IMR-90 (cell line): ENCODE data around the gene GNE. TPM values are rescaled to one million over a fixed set of nuclear protein-coding genes. Genes with fewer than 3 reads are reported as not detected.

ENCODE experiments used
- ATAC-seq: fragments of 200-7000 bp; cut with Tn5 transposase; 2 replicates; pipeline ENCODE4 v1.9.1; 2020; ENCODE audit warnings: low read depth, mild to moderate bottlenecking, moderate library complexity
- BruUV-seq: library from RNA; stranded (reverse); fragments of 400-500 nt; replicated peaks from 2 replicates; lab custom pipeline; 2021; lab: Mats Ljungman, UMichigan
- CTCF ChIA-PET: fragments of 300-600 bp; formaldehyde crosslinking; extraction: SDS; loops from one replicate; lab custom pipeline; 2021; ENCODE audit warnings: antibody characterized with exemption; lab: Yijun Ruan, JAX
- POLR2A ChIA-PET: fragments of 300-600 bp; sonication (Branson Sonifier 250); formaldehyde crosslinking; loops from one replicate; lab custom pipeline; 2022; ENCODE audit warnings: antibody characterized with exemption; ENCODE audit not compliant: unreplicated experiment; lab: Charles Lee
- DNase-seq: peaks from one replicate; pipeline ENCODE4 v3.0.0; 2013
- H2AFZ ChIP-seq: replicated peaks from 2 replicates; pipeline ENCODE3; 2013; ENCODE audit warnings: low read length, mild to moderate bottlenecking; ENCODE audit not compliant: poor library complexity
- H2AK5ac ChIP-seq: 2 replicates; pipeline ENCODE4 v1.6.1; 2013; ENCODE audit warnings: low read depth, low read length, inconsistent platforms
- H2AK9ac ChIP-seq: replicated peaks from 2 replicates; pipeline ENCODE3; 2013; ENCODE audit warnings: mild to moderate bottlenecking, low read depth, low read length, moderate library complexity; ENCODE audit not compliant: poor library complexity
- H2BK120ac ChIP-seq: 2 replicates; pipeline ENCODE4 v1.6.1; 2013; ENCODE audit warnings: low read depth, low read length, inconsistent platforms
- H2BK15ac ChIP-seq: 3 replicates; pipeline ENCODE4 v1.6.1; 2013; ENCODE audit warnings: low read depth, low read length, inconsistent platforms
- H2BK20ac ChIP-seq: 2 replicates; pipeline ENCODE4 v1.6.1; 2013; ENCODE audit warnings: low read depth, mild to moderate bottlenecking, inconsistent platforms, low read length, moderate library complexity
- H2BK5ac ChIP-seq: 2 replicates; pipeline ENCODE4 v1.6.1; 2013; ENCODE audit warnings: mild to moderate bottlenecking, low read depth, low read length, inconsistent platforms; ENCODE audit not compliant: poor library complexity, severe bottlenecking
- H3K14ac ChIP-seq: replicated peaks from 2 replicates; pipeline ENCODE4 v1.6.1; 2013; ENCODE audit warnings: low read depth, low read length, inconsistent platforms
- H3K18ac ChIP-seq: 2 replicates; pipeline ENCODE4 v1.6.1; 2013; ENCODE audit warnings: low read depth, low read length, control low read depth
- H3K23ac ChIP-seq: 2 replicates; pipeline ENCODE4 v1.6.1; 2013; ENCODE audit warnings: low read depth, low read length, inconsistent platforms
- H3K27ac ChIP-seq: 2 replicates; pipeline ENCODE4 v1.5.1; 2013; ENCODE audit warnings: mild to moderate bottlenecking, control low read depth, low read length; ENCODE audit not compliant: insufficient read depth
- H3K27me3 ChIP-seq: 2 replicates; pipeline ENCODE4 v1.6.1; 2013; ENCODE audit warnings: low read length; ENCODE audit not compliant: control insufficient read depth, insufficient read depth
- H3K36me3 ChIP-seq: 2 replicates; pipeline ENCODE4 v1.6.1; 2013; ENCODE audit warnings: low read length, mixed read lengths; ENCODE audit not compliant: control insufficient read depth, insufficient read depth
- H3K4ac ChIP-seq: 2 replicates; pipeline ENCODE4 v1.6.1; 2013; ENCODE audit warnings: low read depth, low read length, inconsistent platforms
- H3K4me1 ChIP-seq: 2 replicates; pipeline ENCODE4 v1.6.1; 2013; ENCODE audit warnings: low read length, mixed read lengths; ENCODE audit not compliant: control insufficient read depth, insufficient read depth
- H3K4me2 ChIP-seq: 2 replicates; pipeline ENCODE4 v1.6.1; 2013; ENCODE audit warnings: low read depth, mild to moderate bottlenecking, control low read depth, low read length, moderate library complexity
- H3K4me3 ChIP-seq: 2 replicates; pipeline ENCODE4 v1.5.1; 2013; ENCODE audit warnings: low read depth, mild to moderate bottlenecking, control low read depth, low read length, moderate library complexity; ENCODE audit not compliant: insufficient read depth
- H3K56ac ChIP-seq: 2 replicates; pipeline ENCODE4 v1.6.1; 2013; ENCODE audit warnings: low read length, inconsistent platforms; ENCODE audit not compliant: insufficient read depth; ENCODE audit errors: extremely low read depth
- H3K79me1 ChIP-seq, 2 experiments: 2 replicates each; pipeline ENCODE4 v1.6.1; 2013; ENCODE audit warnings: low read length in 2 of 2, inconsistent platforms in 1 of 2, low read depth in 1 of 2
- H3K9ac ChIP-seq: 2 replicates; pipeline ENCODE4 v1.6.1; 2013; ENCODE audit warnings: low read depth, low read length, control low read depth
- H3K9me1 ChIP-seq: 2 replicates; pipeline ENCODE4 v1.6.1; 2013; ENCODE audit warnings: low read length, inconsistent platforms; ENCODE audit not compliant: insufficient read depth
- H3K9me3 ChIP-seq: 2 replicates; pipeline ENCODE4 v1.6.1; 2013; ENCODE audit warnings: low read length; ENCODE audit not compliant: control insufficient read depth, insufficient read depth
- H4K20me1 ChIP-seq: 2 replicates; pipeline ENCODE4 v1.6.1; 2013; ENCODE audit warnings: low read length, inconsistent platforms; ENCODE audit not compliant: insufficient read depth
- H4K5ac ChIP-seq: 2 replicates; pipeline ENCODE4 v1.6.1; 2013; ENCODE audit warnings: mild to moderate bottlenecking, low read depth, low read length, control low read depth
- H4K8ac ChIP-seq, 2 experiments: 2 replicates each; pipeline ENCODE4 v1.6.1; 2013; ENCODE audit warnings: low read depth in 2 of 2, low read length in 2 of 2, control low read depth in 1 of 2, inconsistent platforms in 1 of 2
- H4K91ac ChIP-seq: 2 replicates; pipeline ENCODE4 v1.6.1; 2013; ENCODE audit warnings: low read depth, low read length, inconsistent platforms; ENCODE audit not compliant: insufficient read depth
- BHLHE40 ChIP-seq: fragments of 150-350 bp; IDR thresholded peaks from 2 replicates; pipeline ENCODE4 v1.6.1; 2016; ENCODE audit warnings: mild to moderate bottlenecking, low read depth, low read length
- CEBPB ChIP-seq: IDR thresholded peaks from 2 replicates; pipeline ENCODE4 v1.6.1; 2012; ENCODE audit warnings: low read depth, low read length, improper control_type of control experiment
- CHD1 ChIP-seq: IDR thresholded peaks from 2 replicates; pipeline ENCODE4 v1.6.1; 2012; ENCODE audit warnings: low read depth, low read length, improper control_type of control experiment
- FOS ChIP-seq: fragments of 150-350 bp; IDR thresholded peaks from 2 replicates; pipeline ENCODE4 v1.6.1; 2016; ENCODE audit warnings: low read depth, low read length
- MAFK ChIP-seq: IDR thresholded peaks from 2 replicates; pipeline ENCODE4 v1.6.1; 2012; ENCODE audit warnings: low read depth, low read length, improper control_type of control experiment
- MAZ ChIP-seq: IDR thresholded peaks from 2 replicates; pipeline ENCODE4 v1.6.1; 2012; ENCODE audit warnings: low read depth, mild to moderate bottlenecking, low read length, improper control_type of control experiment, moderate library complexity, borderline replicate concordance
- MXI1 ChIP-seq: IDR thresholded peaks from 2 replicates; pipeline ENCODE4 v1.6.1; 2012; ENCODE audit warnings: low read depth, mild to moderate bottlenecking, low read length, moderate library complexity, borderline replicate concordance
- NFE2L2 ChIP-seq: fragments of 150-350 bp; IDR thresholded peaks from 2 replicates; pipeline ENCODE4 v1.6.1; 2016; ENCODE audit warnings: low read depth, mild to moderate bottlenecking, low read length
- POLR2A ChIP-seq: IDR thresholded peaks from 2 replicates; pipeline ENCODE4 v1.6.1; 2012; ENCODE audit warnings: mild to moderate bottlenecking, low read depth, low read length
- RAD21 ChIP-seq: IDR thresholded peaks from 2 replicates; pipeline ENCODE4 v1.6.1; 2012; ENCODE audit warnings: low read length, improper control_type of control experiment
- RCOR1 ChIP-seq: IDR thresholded peaks from 2 replicates; pipeline ENCODE4 v1.6.1; 2012; ENCODE audit warnings: mild to moderate bottlenecking, low read length, improper control_type of control experiment; ENCODE audit not compliant: insufficient replicate concordance
- RFX5 ChIP-seq: IDR thresholded peaks from 2 replicates; pipeline ENCODE4 v1.8.0; 2012; ENCODE audit warnings: low read depth, mild to moderate bottlenecking, low read length, moderate library complexity
- SMC3 ChIP-seq: fragments of 150-350 bp; IDR thresholded peaks from 2 replicates; pipeline ENCODE4 v1.6.1; 2016; ENCODE audit warnings: low read depth, mild to moderate bottlenecking, antibody characterized with exemption, low read length, moderate library complexity
- WGBS, 2 experiments: methylation state at CpG; one replicate each; pipeline versions ENCODE4 v1.1.5 to v1.1.7; 2013; ENCODE audit warnings: missing lambda C conversion rate in 2 of 2; ENCODE audit not compliant: insufficient read length in 1 of 2; ENCODE audit errors: extremely low coverage in 2 of 2; 5-methylcytosine and 5-hydroxymethylcytosine counted together
- dilution Hi-C: fragments of 300-500 bp; cut with HindIII; formaldehyde crosslinking; loops from one replicate; pipeline ENCODE4 v1.14.3; 2018; ENCODE audit warnings: low sequenced_read_pairs; ENCODE audit not compliant: unreplicated experiment
- in situ Hi-C: fragments of 300-500 bp; cut with MboI; formaldehyde crosslinking; loops from 3 replicates; pipeline ENCODE4 v1.14.3; 2019; ENCODE audit warnings: low sequenced_read_pairs, inconsistent platforms, mixed read lengths
- intact Hi-C: fragments of 100-400 bp; cut with micrococcal nuclease; formaldehyde crosslinking; loops from 2 replicates; pipeline ENCODE4 v1.10.0; 2022
- polyA plus RNA-seq, 3 experiments: library from polyadenylated mRNA; depleted of rRNA; stranded (reverse); fragments of >200 nt; gene quantifications; 2 replicates each; pipeline ENCODE4 v1.2.3, GENCODE V29; 2012; ENCODE audit warnings: low replicate concordance in 1 of 3
- total RNA-seq: library from RNA; depleted of rRNA; stranded (reverse); fragments of >200 nt; gene quantifications from 2 replicates; pipeline ENCODE4 v1.2.3, GENCODE V29; 2012
- TF ChIP-seq, protein P1 (sequence below): fragments of 150-350 bp; IDR thresholded peaks from 2 replicates; pipeline ENCODE4 v1.6.1; 2017; ENCODE audit warnings: mild to moderate bottlenecking, antibody characterized with exemption, low read length, low read depth
- TF ChIP-seq, protein P2 (sequence below): conservative IDR thresholded peaks from 2 replicates; pipeline ENCODE4 v1.5.1; 2012; ENCODE audit warnings: mild to moderate bottlenecking, low read depth, low read length, improper control_type of control experiment
- TF ChIP-seq, protein P3 (sequence below): fragments of 150-350 bp; IDR thresholded peaks from 2 replicates; pipeline ENCODE4 v1.6.1; 2016; ENCODE audit warnings: low read depth, mild to moderate bottlenecking, low read length, moderate library complexity, borderline replicate concordance

The GNE gene
- total and polyA plus RNA-seq, 2 of the 4 experiments (the other 2 are of a cell fraction): 11.7 to 34.1 TPM

DNA sequence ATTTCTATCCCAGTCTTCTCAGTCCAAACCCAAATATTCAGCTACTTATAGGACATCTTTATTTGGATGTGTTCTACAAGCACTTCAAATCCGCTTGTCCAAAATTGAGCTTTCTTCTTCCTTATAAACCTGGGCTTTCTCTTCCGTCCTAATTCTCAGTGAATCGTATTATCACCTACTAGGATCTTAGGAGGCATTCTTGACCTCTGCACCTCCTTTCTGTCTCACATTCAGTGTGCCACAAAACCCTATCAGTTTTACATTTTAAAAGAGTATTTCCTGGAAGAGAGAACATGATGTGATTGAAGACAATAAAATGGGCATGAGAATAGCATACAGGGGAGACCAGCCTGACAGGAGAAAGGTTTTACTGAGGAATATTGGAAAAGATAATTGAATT is 16.8 kb upstream of the GNE start:
- H3K4me1 ChIP-seq: no peaks in the 10 kb centered on the region; the same call in 1 of the 2 replicates
- H2AK9ac ChIP-seq: no peak overlapping the region
- no peak overlapping the region for H4K5ac ChIP-seq
- H2BK120ac ChIP-seq: no peak overlapping the region
- no peak overlapping the region for H3K4me3 ChIP-seq
- dilution Hi-C loops (no loop called here), in situ Hi-C loops (no loop called here), intact Hi-C loops (no loop called here)
- TF ChIP-seq BHLHE40 (no peak), RAD21 (no peak), FOS (no peak), MAFK (no peak), SMC3 (no peak), CHD1 (no peak), RFX5 (no peak), RCOR1 (no peak), MXI1 (no peak), MAZ (no peak), NFE2L2 (no peak), CEBPB (no peak), POLR2A (no peak)
- TF ChIP-seq, protein P1, sequence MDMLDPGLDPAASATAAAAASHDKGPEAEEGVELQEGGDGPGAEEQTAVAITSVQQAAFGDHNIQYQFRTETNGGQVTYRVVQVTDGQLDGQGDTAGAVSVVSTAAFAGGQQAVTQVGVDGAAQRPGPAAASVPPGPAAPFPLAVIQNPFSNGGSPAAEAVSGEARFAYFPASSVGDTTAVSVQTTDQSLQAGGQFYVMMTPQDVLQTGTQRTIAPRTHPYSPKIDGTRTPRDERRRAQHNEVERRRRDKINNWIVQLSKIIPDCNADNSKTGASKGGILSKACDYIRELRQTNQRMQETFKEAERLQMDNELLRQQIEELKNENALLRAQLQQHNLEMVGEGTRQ: no peak
- TF ChIP-seq, protein P2, sequence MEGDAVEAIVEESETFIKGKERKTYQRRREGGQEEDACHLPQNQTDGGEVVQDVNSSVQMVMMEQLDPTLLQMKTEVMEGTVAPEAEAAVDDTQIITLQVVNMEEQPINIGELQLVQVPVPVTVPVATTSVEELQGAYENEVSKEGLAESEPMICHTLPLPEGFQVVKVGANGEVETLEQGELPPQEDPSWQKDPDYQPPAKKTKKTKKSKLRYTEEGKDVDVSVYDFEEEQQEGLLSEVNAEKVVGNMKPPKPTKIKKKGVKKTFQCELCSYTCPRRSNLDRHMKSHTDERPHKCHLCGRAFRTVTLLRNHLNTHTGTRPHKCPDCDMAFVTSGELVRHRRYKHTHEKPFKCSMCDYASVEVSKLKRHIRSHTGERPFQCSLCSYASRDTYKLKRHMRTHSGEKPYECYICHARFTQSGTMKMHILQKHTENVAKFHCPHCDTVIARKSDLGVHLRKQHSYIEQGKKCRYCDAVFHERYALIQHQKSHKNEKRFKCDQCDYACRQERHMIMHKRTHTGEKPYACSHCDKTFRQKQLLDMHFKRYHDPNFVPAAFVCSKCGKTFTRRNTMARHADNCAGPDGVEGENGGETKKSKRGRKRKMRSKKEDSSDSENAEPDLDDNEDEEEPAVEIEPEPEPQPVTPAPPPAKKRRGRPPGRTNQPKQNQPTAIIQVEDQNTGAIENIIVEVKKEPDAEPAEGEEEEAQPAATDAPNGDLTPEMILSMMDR: no peak
- TF ChIP-seq, protein P3, sequence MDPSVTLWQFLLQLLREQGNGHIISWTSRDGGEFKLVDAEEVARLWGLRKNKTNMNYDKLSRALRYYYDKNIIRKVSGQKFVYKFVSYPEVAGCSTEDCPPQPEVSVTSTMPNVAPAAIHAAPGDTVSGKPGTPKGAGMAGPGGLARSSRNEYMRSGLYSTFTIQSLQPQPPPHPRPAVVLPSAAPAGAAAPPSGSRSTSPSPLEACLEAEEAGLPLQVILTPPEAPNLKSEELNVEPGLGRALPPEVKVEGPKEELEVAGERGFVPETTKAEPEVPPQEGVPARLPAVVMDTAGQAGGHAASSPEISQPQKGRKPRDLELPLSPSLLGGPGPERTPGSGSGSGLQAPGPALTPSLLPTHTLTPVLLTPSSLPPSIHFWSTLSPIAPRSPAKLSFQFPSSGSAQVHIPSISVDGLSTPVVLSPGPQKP: no peak
- CTCF ChIA-PET: no interaction called here
- no peak overlapping the region for H4K8ac ChIP-seq
- no peak overlapping the region for H3K14ac ChIP-seq
- H4K91ac ChIP-seq: no peak overlapping the region
- no peaks in the 10 kb centered on the region for H4K20me1 ChIP-seq
- H2BK5ac ChIP-seq: no peak overlapping the region
- H3K79me1 ChIP-seq: no peaks in the 10 kb centered on the region
- WGBS, 2 experiments: no CpG with 5 or more reads among the region's 3 CpGs
- no peak overlapping the region for H3K9ac ChIP-seq
- H3K36me3 ChIP-seq: no peaks in the 10 kb centered on the region
- H3K4ac ChIP-seq: no peak overlapping the region
- POLR2A ChIA-PET: no interaction called here
- no peak overlapping the region for H3K56ac ChIP-seq
- no TSS peak for BruUV-seq
- H2BK20ac ChIP-seq: no peak overlapping the region
- no peak overlapping the region for H3K27ac ChIP-seq
- no peak for DNase-seq
- no peak overlapping the region for H2AK5ac ChIP-seq
- no peaks in the 10 kb centered on the region for H3K27me3 ChIP-seq
- H2BK15ac ChIP-seq: no peak overlapping the region
- H3K18ac ChIP-seq: no peak overlapping the region
- H3K4me2 ChIP-seq: no peak overlapping the region
- H3K9me1 ChIP-seq: no peaks in the 10 kb centered on the region; the same call in 1 of the 2 replicates
- no peak for ATAC-seq
- no peak overlapping the region for H3K23ac ChIP-seq
- no peaks in the 10 kb centered on the region for H3K9me3 ChIP-seq
- H2AFZ ChIP-seq: no peak overlapping the region
